Fibroblast of the aortic adventitia (primary cell): ENCODE results near the gene NKAIN1. TPM values are rescaled to one million over a fixed set of nuclear protein-coding genes. Genes with fewer than 3 reads are reported as not detected.
A peak's percentile ranks its signal among the peaks of the same experiment; 100 is the strongest.
"Not testable (repeated sequence)": the region's sequence is repeated elsewhere in the genome, so short reads cannot be mapped to it uniquely, and the experiment has no call there.

Experiments used
- DNase-seq: peaks from one replicate; pipeline ENCODE4 v3.0.0-alpha.2; 2010; ENCODE audit warnings: low read depth
- H3K4me3 ChIP-seq: 2 replicates; pipeline ENCODE4 v1.5.1; 2011; ENCODE audit warnings: low read depth, mild to moderate bottlenecking, control low read depth, low read length, moderate library complexity
- total RNA-seq: library from RNA; depleted of rRNA; stranded (reverse); fragments of >200 nt; gene quantifications from 2 replicates; pipeline ENCODE4 v1.2.3, GENCODE V29; 2012; ENCODE audit warnings: low replicate concordance
- TF ChIP-seq, protein P1 (sequence below): IDR thresholded peaks from 2 replicates; pipeline ENCODE4 v1.5.1; 2011; ENCODE audit warnings: mild to moderate bottlenecking, low read length, control low read depth, inconsistent platforms; ENCODE audit not compliant: insufficient read depth

The NKAIN1 gene
- total RNA-seq: 0.36 TPM in 1 of 2 replicates, not detected in the other

GRCh38 chr1:31239653-31240241 is at the start of gene NKAIN1:
TSS of gene NKAIN1 (minus strand) at chr1:31239887. CDS start at chr1:31239547, 340 bp downstream.
- H3K4me3 ChIP-seq: peak within 1 kb of the TSS; percentile 42
- DNase-seq: peak; percentile 11
- TF ChIP-seq, protein P1, sequence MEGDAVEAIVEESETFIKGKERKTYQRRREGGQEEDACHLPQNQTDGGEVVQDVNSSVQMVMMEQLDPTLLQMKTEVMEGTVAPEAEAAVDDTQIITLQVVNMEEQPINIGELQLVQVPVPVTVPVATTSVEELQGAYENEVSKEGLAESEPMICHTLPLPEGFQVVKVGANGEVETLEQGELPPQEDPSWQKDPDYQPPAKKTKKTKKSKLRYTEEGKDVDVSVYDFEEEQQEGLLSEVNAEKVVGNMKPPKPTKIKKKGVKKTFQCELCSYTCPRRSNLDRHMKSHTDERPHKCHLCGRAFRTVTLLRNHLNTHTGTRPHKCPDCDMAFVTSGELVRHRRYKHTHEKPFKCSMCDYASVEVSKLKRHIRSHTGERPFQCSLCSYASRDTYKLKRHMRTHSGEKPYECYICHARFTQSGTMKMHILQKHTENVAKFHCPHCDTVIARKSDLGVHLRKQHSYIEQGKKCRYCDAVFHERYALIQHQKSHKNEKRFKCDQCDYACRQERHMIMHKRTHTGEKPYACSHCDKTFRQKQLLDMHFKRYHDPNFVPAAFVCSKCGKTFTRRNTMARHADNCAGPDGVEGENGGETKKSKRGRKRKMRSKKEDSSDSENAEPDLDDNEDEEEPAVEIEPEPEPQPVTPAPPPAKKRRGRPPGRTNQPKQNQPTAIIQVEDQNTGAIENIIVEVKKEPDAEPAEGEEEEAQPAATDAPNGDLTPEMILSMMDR: no peak

DNA sequence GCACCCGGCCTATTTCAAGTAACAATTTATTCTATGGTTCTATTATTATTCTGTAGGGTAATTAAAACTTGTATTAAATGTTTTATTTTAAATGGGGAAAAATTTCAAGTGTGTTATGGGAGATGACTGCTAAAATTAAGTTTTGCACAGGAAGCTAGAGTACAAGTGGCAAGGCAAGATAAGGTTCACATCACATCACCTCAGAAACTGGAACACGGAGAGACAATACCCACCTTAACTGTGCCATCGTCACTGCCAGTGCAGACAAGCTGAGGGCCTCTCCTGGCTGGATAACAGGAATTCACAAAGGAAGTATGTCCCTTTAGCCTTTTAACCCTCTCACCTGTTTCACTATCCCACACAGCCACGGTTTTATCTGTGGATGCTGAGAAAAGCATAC is 49.3 kb upstream of the NKAIN1 start:
- DNase-seq: no peak
- no peak overlapping the region for H3K4me3 ChIP-seq
- TF ChIP-seq, protein P1: no peak

GRCh38 chr1:31287791-31288190 is 48.1 kb upstream of the NKAIN1 start:
- DNase-seq, H3K4me3 ChIP-seq: not testable (repeated sequence)

GRCh38 chr1:31282426-31282825 is 42.7 kb upstream of the NKAIN1 start:
- not testable (repeated sequence) for H3K4me3 ChIP-seq, DNase-seq

DNA sequence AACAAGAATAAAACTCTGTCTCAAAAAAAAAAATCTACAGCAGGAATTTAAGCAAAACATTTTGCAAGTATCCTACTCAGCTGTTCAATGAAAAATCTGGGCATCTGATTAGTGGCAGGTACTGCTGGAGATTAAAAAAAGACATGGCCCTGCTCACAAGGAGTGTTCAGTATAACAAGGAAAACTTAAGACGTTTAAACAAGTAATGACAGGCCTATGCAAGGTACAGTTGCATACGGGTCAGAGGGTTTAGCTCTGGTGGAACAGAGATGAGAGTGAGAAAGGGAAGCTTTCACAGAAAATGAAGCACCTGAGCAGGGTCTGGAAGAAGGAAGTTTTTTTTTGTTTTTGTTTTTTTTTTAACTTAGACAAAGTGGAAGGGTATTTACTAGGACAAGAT is 33.9 kb upstream of the NKAIN1 start:
- DNase-seq: no peak
- TF ChIP-seq, protein P1: no peak
- H3K4me3 ChIP-seq: no peak overlapping the region

DNA sequence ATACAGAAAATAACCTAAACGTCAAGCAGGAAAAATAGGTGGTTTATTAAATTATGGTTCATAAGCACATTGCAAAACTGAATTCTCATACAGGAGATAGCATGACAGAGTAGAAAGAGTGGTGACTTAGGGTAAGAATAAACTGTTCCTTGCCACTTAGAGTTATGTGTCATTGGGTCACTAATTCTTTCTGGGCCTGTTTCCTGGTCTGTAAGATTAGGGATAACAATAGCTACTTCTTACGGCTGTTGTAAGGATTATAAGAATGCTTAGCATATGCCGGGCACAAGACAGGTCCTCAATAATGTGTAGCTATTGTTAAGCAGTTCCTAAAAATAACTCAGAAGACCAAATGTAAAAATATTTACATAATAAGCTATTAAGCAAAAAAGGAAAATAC is 32.7 kb upstream of the NKAIN1 start:
- TF ChIP-seq, protein P1: no peak
- H3K4me3 ChIP-seq: no peak overlapping the region
- no peak for DNase-seq

DNA sequence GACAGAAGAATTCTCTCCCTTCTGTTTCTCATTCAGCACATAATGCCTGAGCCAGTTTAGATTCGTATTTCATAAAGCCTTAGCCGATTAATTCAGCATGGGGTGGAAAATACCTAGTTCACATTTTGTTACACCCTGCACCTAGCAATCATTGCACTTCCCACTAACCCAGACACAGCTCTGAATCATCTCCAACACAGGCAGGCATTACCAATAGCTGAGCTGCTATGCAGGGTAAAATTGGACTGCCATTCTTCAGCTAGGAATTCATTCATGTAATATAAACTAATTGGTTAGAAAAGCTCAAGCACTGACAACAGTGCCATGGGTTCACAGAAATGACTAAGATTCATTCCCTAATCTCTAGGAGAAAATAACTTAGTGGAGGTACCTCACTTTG is 26.9 kb upstream of the NKAIN1 start:
- TF ChIP-seq, protein P1: no peak
- DNase-seq: no peak

GRCh38 chr1:31264790-31265386 is 25.2 kb upstream of the NKAIN1 start:
- DNase-seq: no peak
- TF ChIP-seq, protein P1: no peak
- no peak overlapping the region for H3K4me3 ChIP-seq

More for the DNA sequence above, 26.9 kb upstream of the NKAIN1 start:
- H3K4me3 ChIP-seq: no peak overlapping the region
